GM12872 (cell line): ENCODE results near the gene ONECUT1.

Experiments used
- CTCF ChIP-seq: IDR thresholded peaks from 3 replicates; pipeline ENCODE4 v1.5.1; 2011; ENCODE audit warnings: low read depth, mild to moderate bottlenecking, low read length, moderate library complexity; ENCODE audit not compliant: insufficient read depth

Gene ONECUT1

DNA sequence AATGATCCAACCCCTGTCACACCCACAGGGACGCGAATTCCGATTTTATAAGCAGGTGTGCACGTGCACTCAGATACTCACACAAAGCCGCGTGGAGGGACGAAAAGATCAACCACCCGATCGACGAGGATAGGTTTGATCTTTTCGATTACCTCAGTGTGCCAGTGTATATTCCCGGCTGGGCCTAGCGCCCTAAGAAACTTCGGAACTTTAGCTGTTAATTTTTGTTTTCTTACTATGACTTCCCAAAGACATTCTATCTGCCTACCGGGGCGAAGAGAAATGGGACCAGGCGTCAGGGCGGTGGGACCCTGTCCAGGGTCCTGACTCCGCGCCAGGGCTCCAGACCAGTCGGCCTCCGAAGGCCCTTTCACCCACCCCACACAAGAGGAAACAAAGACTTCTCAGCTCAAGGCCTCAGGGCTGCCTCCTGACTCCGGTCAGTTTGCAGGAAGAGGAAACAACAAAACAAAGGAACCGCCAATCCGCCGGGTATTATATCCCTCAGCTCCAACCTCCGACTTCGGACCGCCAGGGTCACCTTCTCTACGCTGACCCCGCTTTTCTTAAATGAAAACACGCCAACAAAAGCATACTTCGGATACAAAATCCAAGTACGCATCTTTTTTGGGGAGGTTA lies 6.8 kb downstream of the ONECUT1 start:
- TF ChIP-seq CTCF, result no peak

DNA sequence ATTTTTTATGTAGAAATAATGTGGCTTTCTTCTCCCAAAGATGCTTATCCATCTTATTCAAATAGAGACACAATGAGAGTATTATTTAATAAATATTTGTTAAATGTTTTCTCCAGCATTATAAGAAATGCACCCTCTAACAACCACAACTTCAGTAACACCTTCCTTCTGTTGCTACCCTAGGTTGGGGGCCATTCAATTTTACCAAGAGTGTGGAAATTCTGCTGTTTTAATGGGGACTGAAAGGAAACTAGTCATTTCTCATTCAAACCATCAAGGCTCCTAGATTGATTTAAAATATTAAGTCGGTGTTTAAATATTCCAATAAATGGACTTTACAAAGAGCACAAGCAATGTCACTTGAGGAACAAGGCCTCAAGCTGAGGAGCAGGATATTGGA lies 7.6 kb downstream of the ONECUT1 start:
- no peak for TF ChIP-seq CTCF

- peak; percentile 87 for TF ChIP-seq CTCF
Observed at GRCh38 chr15:52780172-52780980, 9.8 kb downstream of the ONECUT1 start.

- no peak for TF ChIP-seq CTCF
Observed at GRCh38 chr15:52778457-52778856, 11.7 kb downstream of the ONECUT1 start.

- no peak for TF ChIP-seq CTCF
Observed at GRCh38 chr15:52772766-52773165, 17.4 kb downstream of the ONECUT1 start.

DNA sequence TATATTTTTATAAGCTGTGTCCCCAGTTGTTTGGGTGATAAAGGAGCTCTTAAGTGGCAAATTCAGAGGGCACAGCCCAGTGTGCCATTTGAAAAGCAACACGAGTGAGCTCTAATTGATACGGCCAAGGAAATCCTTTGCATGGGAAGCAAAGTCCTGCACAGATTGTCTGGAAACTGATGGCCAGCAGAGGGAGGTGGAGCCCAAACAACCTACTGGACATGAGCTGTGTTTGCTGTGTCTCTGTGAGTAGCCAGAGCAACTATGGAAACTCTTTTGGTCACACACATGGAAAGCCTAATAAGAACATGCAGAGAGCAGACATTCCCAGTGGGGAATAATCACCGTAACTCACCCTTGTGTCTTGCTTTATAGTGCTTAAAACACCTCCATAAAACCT lies 24.4 kb downstream of the ONECUT1 start:
- no peak for TF ChIP-seq CTCF

DNA sequence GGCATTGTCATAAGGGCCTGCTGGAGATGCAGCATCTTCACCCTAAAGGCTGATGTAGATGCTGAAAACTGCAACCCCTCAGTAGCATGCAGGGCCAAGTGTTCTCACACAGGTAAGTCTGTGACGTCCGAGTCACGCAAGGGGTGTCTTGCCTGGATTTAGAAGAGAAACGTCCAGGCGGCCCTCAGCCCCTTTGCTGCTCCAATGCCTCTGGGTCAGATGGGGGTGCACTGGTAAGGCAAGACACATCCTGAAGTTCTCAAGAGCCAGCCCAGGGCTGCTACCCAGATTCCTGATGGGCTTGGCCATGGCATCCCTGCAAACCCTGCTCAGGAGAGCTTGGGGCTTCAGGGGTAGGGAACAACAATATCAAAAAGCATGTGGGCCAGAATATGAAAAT lies 25.4 kb downstream of the ONECUT1 start:
- TF ChIP-seq CTCF, result no peak
